H1 (cell line): ENCODE data around the gene ARHGAP8. TPM values are rescaled to one million over a fixed set of nuclear protein-coding genes. Genes with fewer than 3 reads are reported as not detected.

Experiments used
- CTCF ChIA-PET: fragments of 300-600 bp; sonication (Branson Sonifier 250); formaldehyde crosslinking; loops from one replicate; lab custom pipeline; 2021; ENCODE audit not compliant: partially characterized antibody; lab: Charles Lee
- POLR2A ChIA-PET: fragments of 300-600 bp; sonication (Branson Sonifier 250); formaldehyde crosslinking; loops from one replicate; lab custom pipeline; 2021; ENCODE audit warnings: inconsistent platforms; ENCODE audit not compliant: partially characterized antibody; lab: Charles Lee
- DNase-seq, 2 experiments: peaks; one replicate each; pipeline versions ENCODE4 v3.0.0 to v3.0.0-alpha.2; 2010 to 2022; ENCODE audit warnings: low spot score in 2 of 2, low read depth in 1 of 2, mixed read lengths in 1 of 2
- FAIRE-seq: peaks from 2 replicates; lab custom pipeline; 2011; peaks lifted over from hg19 to GRCh38; lab: Jason Lieb, UNC
- H2AFZ ChIP-seq: 2 replicates; pipeline ENCODE4 v1.8.1; 2012; ENCODE audit warnings: low read length, inconsistent platforms
- H2AK5ac ChIP-seq: 2 replicates; pipeline ENCODE4 v1.6.1; 2013; ENCODE audit warnings: low read depth, low read length
- H2BK120ac ChIP-seq: replicated peaks from 2 replicates; pipeline ENCODE3; 2013; ENCODE audit warnings: low read depth, low read length, inconsistent platforms
- H2BK12ac ChIP-seq: 2 replicates; pipeline ENCODE4 v1.6.1; 2013; ENCODE audit warnings: low read depth, low read length
- H2BK15ac ChIP-seq: 2 replicates; pipeline ENCODE4 v1.6.1; 2013; ENCODE audit warnings: low read length
- H2BK20ac ChIP-seq: 2 replicates; pipeline ENCODE4 v1.6.1; 2013; ENCODE audit warnings: low read length
- H2BK5ac ChIP-seq: 2 replicates; pipeline ENCODE4 v1.6.1; 2013; ENCODE audit warnings: low read depth, low read length
- H3K14ac ChIP-seq: 2 replicates; pipeline ENCODE4 v1.6.1; 2013; ENCODE audit warnings: inconsistent platforms; ENCODE audit not compliant: insufficient read length
- H3K18ac ChIP-seq: 2 replicates; pipeline ENCODE4 v1.6.1; 2013; ENCODE audit warnings: low read length; ENCODE audit errors: extremely low read depth
- H3K23ac ChIP-seq: 2 replicates; pipeline ENCODE4 v1.6.1; 2013; ENCODE audit warnings: inconsistent platforms; ENCODE audit not compliant: insufficient read length
- H3K23me2 ChIP-seq: 2 replicates; pipeline ENCODE4 v1.6.1; 2013; ENCODE audit warnings: low read depth, low read length
- H3K27ac ChIP-seq: 2 replicates; pipeline ENCODE4 v1.6.1; 2011; ENCODE audit warnings: low read depth, low read length, inconsistent platforms
- H3K27me3 ChIP-seq, 4 experiments: replicated peaks in 1 of 4; 1 replicate in 1 of 4; 2 replicates in 3 of 4; pipeline versions ENCODE4 v1.6.1 to v1.8.1; 2011 to 2013; ENCODE audit warnings: low read length in 3 of 4, mild to moderate bottlenecking in 3 of 4, inconsistent platforms in 2 of 4, mixed read lengths in 2 of 4, moderate library complexity in 1 of 4; ENCODE audit not compliant: control insufficient read depth in 3 of 4, insufficient read depth in 3 of 4; ENCODE audit errors: extremely low read depth in 1 of 4
- H3K36me3 ChIP-seq, 4 experiments: 2 replicates each; pipeline versions ENCODE4 v1.6.1 to v1.8.1; 2011 to 2013; ENCODE audit warnings: mild to moderate bottlenecking in 4 of 4, low read length in 3 of 4, moderate library complexity in 2 of 4, control low read depth in 1 of 4, inconsistent platforms in 1 of 4; ENCODE audit not compliant: insufficient read depth in 4 of 4, control insufficient read depth in 2 of 4
- H3K4ac ChIP-seq: replicated peaks from 2 replicates; pipeline ENCODE3; 2013; ENCODE audit warnings: low read length, low read depth, mixed read lengths, inconsistent platforms; ENCODE audit not compliant: insufficient read length
- H3K4me1 ChIP-seq, 4 experiments: replicated peaks in 1 of 4; 1 replicate in 1 of 4; 2 replicates in 3 of 4; pipeline versions ENCODE4 v1.6.1 to v1.8.1; 2011 to 2013; ENCODE audit warnings: low read length in 3 of 4, inconsistent platforms in 2 of 4, mixed read lengths in 1 of 4; ENCODE audit not compliant: insufficient read depth in 4 of 4, control insufficient read depth in 3 of 4
- H3K4me2 ChIP-seq, 2 experiments: 2 replicates each; pipeline versions ENCODE4 v1.6.1 to v1.8.1; 2011 to 2013; ENCODE audit warnings: low read depth in 2 of 2, low read length in 2 of 2, control low read depth in 1 of 2, inconsistent platforms in 1 of 2, mild to moderate bottlenecking in 1 of 2; ENCODE audit not compliant: insufficient read depth in 1 of 2
- H3K4me3 ChIP-seq, 4 experiments: fragments of 200-600, 300-600 bp in 1 of 4; sonication (generic), shearing (Covaris generic), sonication (Bioruptor Twin) in 1 of 4; 2 replicates each; pipeline versions ENCODE4 v1.5.1 to v1.8.1; 2011 to 2016; ENCODE audit warnings: low read length in 4 of 4, low read depth in 3 of 4, control low read depth in 2 of 4, inconsistent platforms in 2 of 4, mild to moderate bottlenecking in 2 of 4, mixed read lengths in 1 of 4, moderate library complexity in 1 of 4; ENCODE audit not compliant: insufficient read depth in 2 of 4; ENCODE audit errors: extremely low read depth in 1 of 4
- H3K56ac ChIP-seq: replicated peaks from 2 replicates; pipeline ENCODE3; 2013; ENCODE audit warnings: low read depth, mild to moderate bottlenecking, mixed read lengths, low read length, inconsistent platforms; ENCODE audit not compliant: insufficient read length
- H3K79me1 ChIP-seq: 2 replicates; pipeline ENCODE4 v1.6.1; 2013; ENCODE audit warnings: low read depth, low read length, control low read depth
- H3K79me2 ChIP-seq, 2 experiments: 2 replicates each; pipeline versions ENCODE4 v1.6.1 to v1.8.1; 2012 to 2013; ENCODE audit warnings: low read length in 2 of 2, mild to moderate bottlenecking in 2 of 2, inconsistent platforms in 1 of 2; ENCODE audit not compliant: insufficient read depth in 2 of 2, control insufficient read depth in 1 of 2
- H3K9ac ChIP-seq, 4 experiments: replicated peaks in 1 of 4; 1 replicate in 1 of 4; 2 replicates in 3 of 4; pipeline versions ENCODE4 v1.6.1 to v1.8.1; 2011 to 2013; ENCODE audit warnings: low read depth in 3 of 4, low read length in 3 of 4, control low read depth in 2 of 4, mild to moderate bottlenecking in 2 of 4, moderate library complexity in 2 of 4, inconsistent platforms in 1 of 4; ENCODE audit errors: extremely low read depth in 1 of 4
- H3K9me3 ChIP-seq, 2 experiments: 2 replicates each; pipeline versions ENCODE4 v1.6.1 to v1.8.1; 2012 to 2013; ENCODE audit warnings: mild to moderate bottlenecking in 2 of 2, moderate library complexity in 2 of 2, control low read depth in 1 of 2, inconsistent platforms in 1 of 2, low read depth in 1 of 2, low read length in 1 of 2, mixed read lengths in 1 of 2; ENCODE audit not compliant: insufficient read depth in 2 of 2
- H4K20me1 ChIP-seq, 2 experiments: replicated peaks in 1 of 2; 2 replicates each; pipeline versions ENCODE3 to v1.8.1; 2011 to 2013; ENCODE audit warnings: inconsistent platforms in 2 of 2, low read length in 2 of 2, mild to moderate bottlenecking in 1 of 2; ENCODE audit not compliant: insufficient read depth in 2 of 2, control insufficient read depth in 1 of 2
- H4K5ac ChIP-seq: 2 replicates; pipeline ENCODE4 v1.6.1; 2013; ENCODE audit warnings: low read length, low read depth, mixed read lengths, inconsistent platforms; ENCODE audit not compliant: insufficient read length
- H4K8ac ChIP-seq: 2 replicates; pipeline ENCODE4 v1.8.0; 2013; ENCODE audit warnings: mild to moderate bottlenecking, moderate library complexity, low read length, inconsistent platforms; ENCODE audit not compliant: insufficient read depth; ENCODE audit errors: extremely low read depth
- H4K91ac ChIP-seq: replicated peaks from 2 replicates; pipeline ENCODE3; 2013; ENCODE audit warnings: low read length, mixed read lengths, inconsistent platforms; ENCODE audit not compliant: insufficient read length
- BACH1 ChIP-seq: IDR thresholded peaks from 2 replicates; pipeline ENCODE4 v1.6.1; 2012; ENCODE audit warnings: low read length, improper control_type of control experiment
- MAFK ChIP-seq: IDR thresholded peaks from 2 replicates; pipeline ENCODE4 v1.6.1; 2012; ENCODE audit warnings: low read depth, mild to moderate bottlenecking, improper control_type of control experiment, low read length
- RBBP5 ChIP-seq: IDR thresholded peaks from 2 replicates; pipeline ENCODE4 v1.7.1; 2012; ENCODE audit warnings: low read depth, mild to moderate bottlenecking, inconsistent platforms, low read length, moderate library complexity, borderline replicate concordance
- SRF ChIP-seq: IDR thresholded peaks from 2 replicates; pipeline ENCODE4 v1.6.1; 2011; ENCODE audit warnings: mild to moderate bottlenecking, low read depth, low read length, moderate library complexity
- WGBS, 2 experiments: shearing (Covaris generic) in 1 of 2; methylation state at CpG; one replicate each; pipeline versions ENCODE4 v1.1.6 to v1.1.7; 2013 to 2015; ENCODE audit warnings: low lambda C conversion rate in 2 of 2, mixed read lengths in 2 of 2, inconsistent platforms in 1 of 2, low coverage in 1 of 2, missing lambda C conversion rate in 1 of 2; ENCODE audit not compliant: insufficient replicate concordance in 2 of 2, insufficient coverage in 1 of 2, insufficient read length in 1 of 2; ENCODE audit errors: extremely low coverage in 1 of 2, missing lambda C conversion rate in 1 of 2; 5-methylcytosine and 5-hydroxymethylcytosine counted together
- polyA plus RNA-seq, 7 experiments: library from polyadenylated mRNA; depleted of rRNA in 3 of 7; stranded (reverse) in 5 of 7; unstranded in 2 of 7; fragments of >200 nt in 5 of 7; fragments of 200-250 nt in 2 of 7; gene quantifications; 1 replicate in 5 of 7; 2 replicates in 1 of 7; 4 replicates in 1 of 7; pipeline versions ENCODE4 v1.2.1 to v1.2.3, GENCODE V29; 2011 to 2013; ENCODE audit warnings: missing spikeins in 2 of 7, mixed read lengths in 2 of 7
- total RNA-seq: library from RNA; stranded (reverse); fragmentation: NEBNext Ultra II Directional; extraction: Animal tissue kit (Norgen Biotek cat#: 25700); gene quantifications from 2 replicates; pipeline ENCODE4 v1.2.1, GENCODE V29; 2021

Gene ARHGAP8
- total and polyA plus RNA-seq, 2 of the 8 experiments (the other 6 are each of a cell fraction or from before 2014, with no cell fraction given) = 35.6 to 47.7 TPM

- Histone ChIP-seq H3K36me3 (peaks cover 0 to 6% (median 4%) of the 10 kb centered on the region in 4 experiments; a peak in 4 of 8 replicates), H4K20me1 (no peaks in the 10 kb centered on the region), H2BK12ac (no peak overlapping the region), H4K8ac (peak overlapping the region; percentile 45), H3K9ac (no peak overlapping the region), H2BK120ac (no peak overlapping the region), H3K4me1 (peaks cover 0 to 10% (median 5%) of the 10 kb centered on the region in 4 experiments; a peak in 6 of 7 replicates), H3K4me2 (no peak overlapping the region), H3K23ac (no peak overlapping the region), H3K9me3 (peaks cover 8% of the 10 kb centered on the region in 2 experiments), H3K18ac (no peak overlapping the region), H2BK15ac (0 out of 2 replicates have a peak overlapping the region, but pooled peaks have one; percentile 0), H3K79me1 (no peaks in the 10 kb centered on the region; the same call in 1 of the 2 replicates), H2BK5ac (peak overlapping the region; percentile 27; the same call in 1 of the 2 replicates), H3K79me2 (no peaks in the 10 kb centered on the region), H2BK20ac (no peak overlapping the region), H3K56ac (no peak overlapping the region), H4K5ac (no peak overlapping the region)
- ChIA-PET POLR2A (no interaction called here), CTCF (interaction anchor here (0.8 to 2.0 kb wide), 7 partner anchors 10 to 254 kb away, joined by 3 to 5 read pairs (median 4); no protein-coding TSS in a partner anchor)
- FAIRE-seq (no peak), DNase-seq (no peak)
- WGBS, 2 experiments = 74% methylated on average over 5 of the region's 5 CpGs; no CpG with 5 or more reads in 1 of the 2 experiments
- TF ChIP-seq RBBP5 = no peak
- TF ChIP-seq MAFK = peak; percentile 87
- no peak for TF ChIP-seq SRF
- peak; percentile 96 for TF ChIP-seq BACH1
- TF ChIP-seq, all 59 proteins: peak for 2
- Histone ChIP-seq H3K27ac (no peak overlapping the region), H3K27me3 (no peaks in the 10 kb centered on the region), H3K4me3 (no peak overlapping the region), H3K4ac (no peak overlapping the region), H2AK5ac (no peak overlapping the region), H4K91ac (no peak overlapping the region), H3K14ac (no peak overlapping the region), H2AFZ (no peak overlapping the region), H3K23me2 (no peaks in the 10 kb centered on the region; the same call in 1 of the 2 replicates)
Measured at GRCh38 chr22:44870021-44870420, 117.6 kb downstream of the ARHGAP8 start.
